ENCODE results near the gene FDXR.

FDXR gene

DNA sequence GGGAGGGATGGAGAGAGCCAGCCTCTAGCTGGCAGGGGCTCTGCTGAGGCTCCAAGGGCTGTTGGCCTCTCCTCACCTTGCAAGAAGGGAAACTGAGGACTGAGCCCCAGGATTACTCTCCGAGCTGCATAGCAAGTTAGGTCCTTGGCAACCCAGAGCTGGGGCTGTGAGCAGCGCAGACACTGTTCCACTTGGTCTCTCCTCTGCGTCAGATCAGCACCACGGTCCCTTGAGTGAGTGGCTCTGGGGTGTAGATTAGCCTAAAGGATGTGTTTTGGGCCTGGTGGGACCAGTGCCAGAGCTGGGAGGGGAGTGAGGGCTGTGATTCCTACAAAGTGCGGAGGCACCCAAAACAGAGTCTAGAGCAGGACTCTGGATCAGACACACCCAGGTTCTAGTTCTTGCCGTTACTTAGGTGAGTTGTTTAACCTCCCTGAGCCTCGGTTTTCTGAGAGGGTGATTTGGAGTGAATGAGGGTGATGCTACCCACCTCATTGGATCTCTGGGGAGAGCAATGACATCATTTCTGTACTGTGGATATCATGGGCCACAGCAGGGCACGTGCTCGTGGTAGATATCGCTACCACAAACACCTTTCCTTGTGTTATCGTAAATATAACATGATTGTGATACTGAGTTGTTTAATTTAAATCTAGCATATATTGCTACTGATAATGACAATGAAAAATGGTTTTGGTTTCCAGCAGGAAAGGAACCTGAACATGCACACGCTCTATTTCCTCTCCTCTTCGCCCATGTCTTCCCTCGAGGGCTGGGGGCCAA is 28.8 kb upstream of the FDXR start:
- no peak for TF ChIP-seq TAF1 (IDR thresholded peaks at IDR 0.05; ENCODE audit: low read depth, low read length)
- TF ChIP-seq POLR2AphosphoS5 (IDR thresholded peaks at IDR 0.05; ENCODE audit: low read depth, low read length), result no peak
- no peak for TF ChIP-seq POLR2A (IDR thresholded peaks at IDR 0.05; ENCODE audit: low read depth, low read length)
- TF ChIP-seq POU2F2 (IDR thresholded peaks at IDR 0.05; ENCODE audit: low read depth, low read length), result no peak
- TF ChIP-seq SPI1 (IDR thresholded peaks at IDR 0.05; ENCODE audit: low read depth, low read length), result no peak
- no peak for TF ChIP-seq PAX5 (IDR thresholded peaks at IDR 0.05; ENCODE audit: insufficient read depth, low read length, severe bottlenecking)
- no peak for FAIRE-seq
- no peak for DNase-seq (ENCODE audit: insufficient read length, low spot score)

DNA sequence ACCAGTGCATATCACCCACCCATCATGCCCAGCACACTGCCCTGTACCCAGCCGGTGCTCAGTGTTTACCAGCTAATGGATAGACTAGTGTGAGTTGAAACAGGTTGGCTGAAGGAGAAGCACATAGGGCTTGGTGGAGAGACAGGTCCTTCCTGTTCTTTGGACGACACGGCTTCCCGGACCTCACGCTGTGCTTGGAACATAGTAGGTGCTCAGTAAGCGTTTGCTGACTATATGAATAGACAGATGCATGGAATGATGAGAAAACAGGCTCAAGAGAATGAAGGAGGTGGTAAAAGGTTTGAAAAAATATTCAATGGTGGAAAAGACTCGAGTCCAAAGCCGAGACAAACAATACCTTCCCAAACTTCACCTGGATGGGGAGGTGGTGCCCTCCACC is 27.4 kb upstream of the FDXR start:
- no peak for TF ChIP-seq POU2F2 (IDR thresholded peaks at IDR 0.05; ENCODE audit: low read depth, low read length)
- TF ChIP-seq POLR2AphosphoS5 (IDR thresholded peaks at IDR 0.05; ENCODE audit: low read depth, low read length), result no peak
- no peak for TF ChIP-seq SPI1 (IDR thresholded peaks at IDR 0.05; ENCODE audit: low read depth, low read length)
- no peak for TF ChIP-seq TAF1 (IDR thresholded peaks at IDR 0.05; ENCODE audit: low read depth, low read length)
- TF ChIP-seq PAX5 (IDR thresholded peaks at IDR 0.05; ENCODE audit: insufficient read depth, low read length, severe bottlenecking), result no peak
- no peak for TF ChIP-seq POLR2A (IDR thresholded peaks at IDR 0.05; ENCODE audit: low read depth, low read length)
- DNase-seq (ENCODE audit: insufficient read length, low spot score) (no peak), FAIRE-seq (no peak)

DNA sequence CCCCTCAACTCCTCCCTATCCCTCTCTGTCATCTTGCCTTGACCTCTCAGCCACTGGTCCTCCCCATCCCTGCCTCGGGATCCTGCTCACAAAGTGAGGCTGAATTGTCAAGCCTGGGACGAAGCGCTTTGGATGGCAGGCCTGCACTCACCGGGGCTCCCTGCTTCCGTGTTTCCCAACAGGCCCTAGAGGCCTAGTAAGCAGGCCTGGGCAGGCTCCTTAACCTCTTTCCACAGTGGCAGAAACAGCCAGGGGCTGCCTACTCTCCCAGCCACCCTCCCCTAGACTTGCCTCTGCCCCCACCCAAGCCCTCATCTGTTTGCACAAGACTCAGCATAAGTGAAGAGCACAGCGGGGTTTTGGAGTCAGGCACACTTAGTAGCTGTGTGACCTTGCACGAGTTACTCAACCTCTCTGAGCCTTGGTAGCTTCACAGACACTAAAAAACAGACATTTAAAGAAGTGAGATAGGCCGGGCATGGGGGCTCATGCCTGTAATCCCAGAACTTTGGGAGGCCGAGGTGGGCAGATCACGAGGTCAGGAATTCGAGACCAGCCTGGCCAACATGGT is 25.7 kb upstream of the FDXR start:
- no peak for DNase-seq (ENCODE audit: insufficient read length, low spot score)
- no peak for TF ChIP-seq TAF1 (IDR thresholded peaks at IDR 0.05; ENCODE audit: low read depth, low read length)
- FAIRE-seq, result no peak

DNA sequence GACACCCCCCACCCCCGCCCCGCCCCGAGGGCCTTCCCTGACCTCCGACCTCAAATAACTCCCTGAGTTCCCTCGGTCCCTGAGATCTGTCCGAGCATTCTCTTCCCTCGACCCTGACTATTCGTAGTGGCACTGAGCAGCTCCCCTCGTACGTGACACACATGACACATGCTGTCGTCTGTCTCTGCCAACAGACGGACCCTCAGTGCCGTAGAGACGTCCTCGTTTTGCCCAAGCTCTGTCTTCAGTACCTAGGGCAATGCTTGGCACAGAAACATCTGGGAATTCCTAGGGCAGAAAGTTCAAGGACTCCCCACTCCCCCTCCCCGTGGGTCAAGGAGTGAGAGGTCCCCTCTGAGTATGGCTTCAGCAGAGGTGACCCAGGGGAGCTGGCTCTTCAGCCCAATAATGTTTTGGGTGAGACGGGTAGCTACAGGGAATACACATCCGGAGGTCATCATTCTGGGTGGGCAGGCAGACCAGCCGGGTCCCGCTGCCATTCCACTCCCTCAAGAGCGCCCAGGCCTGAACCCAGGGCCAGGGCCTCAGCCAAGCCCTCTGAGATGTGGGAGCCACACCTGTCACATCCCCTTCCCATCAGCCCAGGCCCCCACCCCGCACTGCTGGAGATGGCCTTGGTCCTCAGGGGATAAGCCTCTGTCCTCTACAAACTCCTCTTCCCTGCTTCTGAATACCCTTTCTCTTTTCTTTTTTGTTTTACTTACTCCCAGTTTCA is 21.3 kb upstream of the FDXR start:
- no peak for FAIRE-seq
- no peak for DNase-seq (ENCODE audit: insufficient read length, low spot score)
- TF ChIP-seq SPI1 (IDR thresholded peaks at IDR 0.05; ENCODE audit: low read depth, low read length) (no peak), TAF1 (IDR thresholded peaks at IDR 0.05; ENCODE audit: low read depth, low read length) (no peak), POU2F2 (IDR thresholded peaks at IDR 0.05; ENCODE audit: low read depth, low read length) (no peak)

DNA sequence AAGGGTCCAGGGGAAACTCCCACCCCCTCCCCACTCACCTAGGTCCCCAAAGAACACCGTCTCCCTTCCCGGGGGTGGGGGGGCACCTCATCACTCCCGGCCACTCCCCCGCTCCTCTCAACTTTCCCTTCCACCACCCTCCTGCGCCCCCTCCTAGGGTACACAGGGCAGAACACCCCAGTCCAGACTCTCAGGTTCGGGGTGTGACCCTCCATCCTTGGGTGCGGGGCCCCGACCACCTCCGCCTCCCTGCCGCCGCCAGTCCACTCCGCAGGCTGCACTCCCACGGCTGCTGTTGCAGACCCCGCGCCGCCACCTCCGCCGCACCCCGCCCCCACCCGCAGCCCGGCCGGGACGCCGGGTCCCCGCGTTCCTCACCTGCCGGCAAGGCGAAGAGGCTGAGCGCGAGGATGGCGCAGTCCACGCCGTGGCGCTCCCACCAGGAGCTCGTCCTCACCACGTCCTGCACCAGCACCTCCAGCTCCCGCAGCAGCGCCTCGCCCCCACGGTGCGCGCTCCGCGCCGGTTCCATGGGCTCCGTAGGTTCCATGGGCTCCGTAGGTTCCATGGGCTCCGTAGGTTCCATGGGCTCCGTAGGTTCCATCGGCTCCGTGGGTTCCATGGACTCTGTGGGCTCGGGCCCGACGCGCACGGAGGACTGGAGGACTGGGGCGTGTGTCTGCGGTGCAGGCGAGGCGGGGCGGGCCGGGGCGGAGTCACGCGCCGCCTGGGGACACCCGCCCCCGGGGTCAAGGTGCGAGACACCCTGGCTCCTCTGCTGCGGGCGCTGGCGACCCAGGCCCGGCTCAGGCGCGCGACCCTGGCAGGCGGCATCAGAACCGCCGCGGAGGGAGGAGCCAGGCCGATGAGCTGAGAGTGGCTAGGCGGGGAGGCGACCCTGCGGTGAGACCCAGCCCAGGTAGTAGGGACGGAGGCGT is 20.4 kb upstream of the FDXR start, which contains the start of gene FADS6:
Gene FADS6 (minus strand): TSS at position 660 of the 938 bp plus-strand sequence. CDS start 38 bp downstream, at position 622.
- TF ChIP-seq POU2F2 (IDR thresholded peaks at IDR 0.05; ENCODE audit: low read depth, low read length), result no peak
- TF ChIP-seq PAX5 (IDR thresholded peaks at IDR 0.05; ENCODE audit: insufficient read depth, low read length, severe bottlenecking), result no peak
- TF ChIP-seq POLR2AphosphoS5 (IDR thresholded peaks at IDR 0.05; ENCODE audit: low read depth, low read length), result no peak
- no peak for TF ChIP-seq POLR2A (IDR thresholded peaks at IDR 0.05; ENCODE audit: low read depth, low read length)
- TF ChIP-seq TAF1 (IDR thresholded peaks at IDR 0.05; ENCODE audit: low read depth, low read length), result no peak
- no peak for TF ChIP-seq SPI1 (IDR thresholded peaks at IDR 0.05; ENCODE audit: low read depth, low read length)
- FAIRE-seq (no peak), DNase-seq (ENCODE audit: insufficient read length, low spot score) (no peak)

DNA sequence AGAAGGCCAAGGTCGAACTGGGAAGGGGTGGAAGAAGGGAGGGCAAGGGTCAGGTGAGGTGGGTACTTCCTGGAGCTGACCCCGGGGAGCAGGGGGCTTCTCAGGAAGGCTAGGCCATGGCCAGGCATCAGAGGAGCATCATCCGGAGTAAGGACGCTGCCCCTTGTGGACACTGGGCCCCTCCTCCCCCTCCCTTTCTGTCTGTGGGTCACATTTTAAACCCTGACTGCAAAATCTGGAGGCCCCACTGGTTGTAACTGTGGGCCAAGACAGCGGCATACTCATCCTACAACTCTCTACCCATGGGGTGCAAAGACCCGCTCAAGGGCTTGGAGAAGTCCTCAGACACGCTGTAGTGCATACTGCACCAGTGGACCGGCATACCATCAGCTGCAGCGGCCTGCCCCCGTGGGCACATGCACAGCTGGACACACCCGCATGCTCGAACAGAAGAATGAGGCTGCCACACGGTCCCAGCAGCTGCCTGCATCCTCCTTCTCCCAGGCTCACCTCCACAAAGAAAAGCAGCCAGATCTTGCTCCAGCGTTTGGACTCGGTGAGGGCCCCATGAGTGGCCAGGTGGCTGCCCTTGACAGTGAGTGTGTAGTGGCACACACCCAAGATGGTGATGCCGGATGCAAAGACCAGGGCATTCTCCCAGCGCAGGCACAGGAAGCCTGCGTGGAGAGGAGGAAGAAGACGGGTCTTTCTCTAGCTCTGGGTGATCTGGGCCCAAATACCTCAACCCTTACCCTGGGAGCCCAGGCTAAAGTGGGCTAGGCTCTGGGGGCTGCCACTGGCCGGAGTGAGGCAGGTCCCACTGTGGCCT is 19.4 kb upstream of the FDXR start:
- FAIRE-seq (no peak), DNase-seq (ENCODE audit: insufficient read length, low spot score) (no peak)
- TF ChIP-seq TAF1 (IDR thresholded peaks at IDR 0.05; ENCODE audit: low read depth, low read length) (no peak), POLR2A (IDR thresholded peaks at IDR 0.05; ENCODE audit: low read depth, low read length) (no peak), PAX5 (IDR thresholded peaks at IDR 0.05; ENCODE audit: insufficient read depth, low read length, severe bottlenecking) (no peak), POLR2AphosphoS5 (IDR thresholded peaks at IDR 0.05; ENCODE audit: low read depth, low read length) (no peak), POU2F2 (IDR thresholded peaks at IDR 0.05; ENCODE audit: low read depth, low read length) (no peak), SPI1 (IDR thresholded peaks at IDR 0.05; ENCODE audit: low read depth, low read length) (no peak)

DNA sequence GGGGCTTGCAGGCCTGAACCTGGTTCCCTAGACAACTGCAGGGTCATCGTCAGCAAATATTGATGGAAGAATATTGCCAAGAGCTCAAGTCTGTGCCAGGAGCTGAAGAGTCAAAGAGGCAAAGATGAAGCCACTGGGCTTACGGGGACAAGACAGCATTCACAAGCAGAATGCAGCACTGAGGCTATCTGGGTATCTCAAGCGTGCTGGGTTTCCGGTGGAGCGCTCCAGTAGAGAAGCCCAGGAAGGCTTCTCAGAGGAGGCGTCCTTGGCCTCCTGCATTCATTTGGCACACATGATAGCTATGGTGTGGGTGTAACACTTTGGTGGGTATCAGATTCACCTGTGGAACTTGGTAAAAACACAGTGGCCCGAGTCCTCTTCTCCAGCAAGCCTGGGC is 17.8 kb upstream of the FDXR start:
- TF ChIP-seq TAF1 (IDR thresholded peaks at IDR 0.05; ENCODE audit: low read depth, low read length) (no peak), POLR2AphosphoS5 (IDR thresholded peaks at IDR 0.05; ENCODE audit: low read depth, low read length) (no peak), POLR2A (IDR thresholded peaks at IDR 0.05; ENCODE audit: low read depth, low read length) (no peak), POU2F2 (IDR thresholded peaks at IDR 0.05; ENCODE audit: low read depth, low read length) (no peak), SPI1 (IDR thresholded peaks at IDR 0.05; ENCODE audit: low read depth, low read length) (no peak), PAX5 (IDR thresholded peaks at IDR 0.05; ENCODE audit: insufficient read depth, low read length, severe bottlenecking) (no peak)
- DNase-seq (ENCODE audit: insufficient read length, low spot score), result no peak
- no peak for FAIRE-seq

DNA sequence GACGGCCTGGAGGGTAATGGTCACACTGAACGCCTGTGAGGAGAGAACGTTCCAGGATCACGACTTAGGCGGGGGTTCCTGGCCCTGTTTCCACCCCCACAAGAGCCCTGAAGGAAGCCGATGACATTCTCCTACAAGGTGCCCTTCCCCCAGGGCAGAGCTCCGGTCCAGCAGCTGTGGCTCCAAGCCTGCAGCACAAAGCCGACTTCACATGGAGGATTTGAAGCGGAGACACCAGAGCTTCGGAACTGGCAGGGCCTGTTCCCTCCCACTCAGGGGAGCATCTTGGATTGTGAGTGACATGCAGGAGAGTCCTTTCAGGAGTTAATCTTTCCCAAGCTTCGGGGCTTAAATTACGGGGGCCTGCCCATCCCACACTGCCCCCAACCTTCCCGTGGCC is 15.7 kb upstream of the FDXR start:
- DNase-seq (ENCODE audit: insufficient read length, low spot score), result no peak
- FAIRE-seq, result no peak
- TF ChIP-seq POLR2AphosphoS5 (IDR thresholded peaks at IDR 0.05; ENCODE audit: low read depth, low read length) (no peak), SPI1 (IDR thresholded peaks at IDR 0.05; ENCODE audit: low read depth, low read length) (no peak), POLR2A (IDR thresholded peaks at IDR 0.05; ENCODE audit: low read depth, low read length) (no peak), POU2F2 (IDR thresholded peaks at IDR 0.05; ENCODE audit: low read depth, low read length) (no peak), TAF1 (IDR thresholded peaks at IDR 0.05; ENCODE audit: low read depth, low read length) (no peak), PAX5 (IDR thresholded peaks at IDR 0.05; ENCODE audit: insufficient read depth, low read length, severe bottlenecking) (no peak)
